ENCODE results near the gene MYBPC3. TPM values are rescaled to one million over a fixed set of nuclear protein-coding genes. Genes with fewer than 3 reads are reported as not detected.
A peak's percentile ranks its signal among the peaks of the same experiment; 100 is the strongest.

MYBPC3 gene
- not detected for total RNA-seq

- 79 to 91% methylated on average over 5 of the region's 5 CpGs for WGBS, 2 donors
- intact Hi-C loops (cut with DNase I): loop anchor here (10.0 kb wide), 1 partner anchor 468 kb away; no protein-coding TSS in a partner anchor
Observed at GRCh38 chr11:47352556-47352955, at the start of gene MYBPC3. MYBPC3 (minus strand) TSS chr11:47352702; CDS start chr11:47352647, 55 bp downstream.

GRCh38 chr11:47400768-47401279 is 48.3 kb upstream of the MYBPC3 start:
- Histone ChIP-seq H3K4me3 (replicated peaks in 1 of 3) (no peak overlapping the region), H3K4me1 (peaks cover 5 to 20% of the 10 kb centered on the region in 2 donors), H3K9me3 (no peaks in the 10 kb centered on the region), H3K27ac (peak overlapping the region; percentile 61 to 88 (median 86)), H3K27me3 (no peaks in the 10 kb centered on the region), H3K36me3 (no peaks in the 10 kb centered on the region)
- 41 to 54% methylated on average over 8 of the region's 8 CpGs for WGBS, 2 donors
- TF ChIP-seq CTCF (IDR thresholded peaks at IDR 0.05) (no peak), POLR2A (IDR thresholded peaks at IDR 0.05) (no peak)
- no peak for DNase-seq
- intact Hi-C loops (cut with DNase I): no loop called here

More at GRCh38 chr11:47352556-47352955, at the start of gene MYBPC3:
- no peak within 1 kb of the TSS for H3K4me3 ChIP-seq (replicated peaks in 1 of 3)
- TF ChIP-seq POLR2A (IDR thresholded peaks at IDR 0.05) (no peak), CTCF (IDR thresholded peaks at IDR 0.05) (no peak)
- DNase-seq: no peak
- no peaks in the 10 kb centered on the region for H3K9me3 ChIP-seq
- H3K4me1 ChIP-seq: peaks cover 4 to 7% of the 10 kb centered on the region in 2 donors
- no peaks in the 10 kb centered on the region for H3K27me3 ChIP-seq
- H3K36me3 ChIP-seq: no peaks in the 10 kb centered on the region
- no peak within 1 kb of the TSS for H3K27ac ChIP-seq

- H3K4me3 ChIP-seq (replicated peaks in 1 of 3): peak overlapping the region in 2 of 3 donors; percentile 10 to 53
- intact Hi-C loops (cut with DNase I): no loop called here
- peak overlapping the region; percentile 61 to 88 (median 86) for H3K27ac ChIP-seq
- peaks cover 5 to 26% of the 10 kb centered on the region in 2 donors for H3K4me1 ChIP-seq
- H3K9me3 ChIP-seq: no peaks in the 10 kb centered on the region
- DNase-seq: peak; percentile 39 to 44
- H3K36me3 ChIP-seq: no peaks in the 10 kb centered on the region
- 14% methylated on average over 12 to 15 of the region's 47 CpGs for WGBS, 2 donors
- TF ChIP-seq POLR2A (IDR thresholded peaks at IDR 0.05) (peak in 1 of 2 donors; percentile 50), CTCF (IDR thresholded peaks at IDR 0.05) (no peak)
- no peaks in the 10 kb centered on the region for H3K27me3 ChIP-seq
Observed at GRCh38 chr11:47399860-47400767, 47.6 kb upstream of the MYBPC3 start.

GRCh38 chr11:47398551-47398950 is 46.0 kb upstream of the MYBPC3 start:
- TF ChIP-seq CTCF (IDR thresholded peaks at IDR 0.05): no peak
- TF ChIP-seq POLR2A (IDR thresholded peaks at IDR 0.05): no peak
- no peak overlapping the region for H3K27ac ChIP-seq
- no peaks in the 10 kb centered on the region for H3K27me3 ChIP-seq
- WGBS, 2 donors: 86% methylated on average over 1 of the region's 1 CpG; no CpG with 5 or more reads in 1 of the 2 donors
- DNase-seq: no peak
- no peaks in the 10 kb centered on the region for H3K9me3 ChIP-seq
- peaks cover 5 to 34% of the 10 kb centered on the region in 2 donors for H3K4me1 ChIP-seq
- no peaks in the 10 kb centered on the region for H3K36me3 ChIP-seq
- H3K4me3 ChIP-seq (replicated peaks in 1 of 3): no peak overlapping the region
- intact Hi-C loops (cut with DNase I): no loop called here

GRCh38 chr11:47398011-47398410 is 45.5 kb upstream of the MYBPC3 start:
- Histone ChIP-seq H3K36me3 (no peaks in the 10 kb centered on the region), H3K4me3 (replicated peaks in 1 of 3) (no peak overlapping the region), H3K27me3 (no peaks in the 10 kb centered on the region), H3K27ac (no peak overlapping the region), H3K9me3 (no peaks in the 10 kb centered on the region), H3K4me1 (peaks cover 5 to 34% of the 10 kb centered on the region in 2 donors)
- TF ChIP-seq CTCF (IDR thresholded peaks at IDR 0.05) (no peak), POLR2A (IDR thresholded peaks at IDR 0.05) (no peak)
- DNase-seq: no peak
- 88 to 91% methylated on average over 3 of the region's 3 CpGs for WGBS, 2 donors
- intact Hi-C loops (cut with DNase I): no loop called here

Data from thyroid gland (tissue), 4 donors.